Lower lobe of right lung (tissue), 2 donors: Measurements from ENCODE around the gene EZH2. TPM values are rescaled to one million over a fixed set of nuclear protein-coding genes. Genes with fewer than 3 reads are reported as not detected.

Source experiments
- ATAC-seq, 2 donors: fragments of 200-7000 bp; cut with Tn5 transposase; one replicate each; pipeline ENCODE4 v1.9.1; 2020 to 2022; ENCODE audit warnings: mild to moderate bottlenecking in 2 of 2, moderate library complexity in 2 of 2
- DNase-seq: peaks from one replicate; pipeline ENCODE4 v3.0.0-alpha.2; 2020
- H3K27ac ChIP-seq: fragments of 200-600 bp; one replicate; pipeline ENCODE4 v1.8.0; 2022
- H3K27me3 ChIP-seq: fragments of 200-600 bp; one replicate; pipeline ENCODE4 v1.8.0; 2022; ENCODE audit warnings: low read depth
- H3K36me3 ChIP-seq: fragments of 200-600 bp; one replicate; pipeline ENCODE4 v1.8.0; 2022; ENCODE audit warnings: mild to moderate bottlenecking
- H3K4me1 ChIP-seq: fragments of 200-600 bp; one replicate; pipeline ENCODE4 v1.8.0; 2022
- H3K4me3 ChIP-seq: fragments of 200-600 bp; one replicate; pipeline ENCODE4 v1.8.0; 2022; ENCODE audit warnings: mild to moderate bottlenecking
- H3K9me3 ChIP-seq: fragments of 200-600 bp; one replicate; pipeline ENCODE4 v1.8.0; 2022
- CTCF ChIP-seq: fragments of 200-600 bp; IDR thresholded peaks from one replicate; pipeline ENCODE4 v1.8.0; 2022; ENCODE audit warnings: antibody characterized with exemption, mild to moderate bottlenecking
- intact Hi-C: fragments of 100-400 bp; cut with DNase I; formaldehyde crosslinking; loops from one replicate; pipeline ENCODE4 v1.11.0; 2022
- total RNA-seq: library from RNA; stranded (reverse); fragmentation: NEBNext Ultra II Directional; extraction: Animal tissue kit (Norgen Biotek cat#: 25700); gene quantifications from one replicate; pipeline ENCODE4 v1.2.1, GENCODE V29; 2021
- donor health status: DM: no; HTN: yes; CAD: no; lungs with severe emphysema.

Gene EZH2
- total RNA-seq, 1 donor from 2014 or later = 3.5 TPM

- Histone ChIP-seq H3K4me3 (no peak overlapping the region), H3K9me3 (no peaks in the 10 kb centered on the region), H3K4me1 (no peaks in the 10 kb centered on the region), H3K36me3 (no peaks in the 10 kb centered on the region), H3K27me3 (no peaks in the 10 kb centered on the region), H3K27ac (no peak overlapping the region)
- ATAC-seq = no peak
- no peak for TF ChIP-seq CTCF
- DNase-seq = no peak
- intact Hi-C loops = no loop called here
These were observed 34.5 kb downstream of the EZH2 start for GRCh38 chr7:148849393-148850098.

- H3K27ac ChIP-seq = no peak overlapping the region
- no peak overlapping the region for H3K4me3 ChIP-seq
- ATAC-seq = no peak
- no peaks in the 10 kb centered on the region for H3K27me3 ChIP-seq
- H3K9me3 ChIP-seq = no peaks in the 10 kb centered on the region
- TF ChIP-seq CTCF = no peak
- H3K4me1 ChIP-seq = no peaks in the 10 kb centered on the region
- intact Hi-C loops = no loop called here
- H3K36me3 ChIP-seq = no peaks in the 10 kb centered on the region
- no peak for DNase-seq
These were observed 36.0 kb downstream of the EZH2 start for GRCh38 chr7:148847815-148848734.

GRCh38 chr7:148838905-148839304, 45.2 kb downstream of the EZH2 start:
- DNase-seq (no peak), ATAC-seq (no peak)
- Histone ChIP-seq H3K4me3 (no peak overlapping the region), H3K27me3 (no peaks in the 10 kb centered on the region), H3K27ac (no peak overlapping the region), H3K36me3 (no peaks in the 10 kb centered on the region), H3K4me1 (peaks cover 4% of the 10 kb centered on the region), H3K9me3 (no peaks in the 10 kb centered on the region)
- intact Hi-C loops = no loop called here
- TF ChIP-seq CTCF = no peak

- TF ChIP-seq CTCF = no peak
- intact Hi-C loops = no loop called here
- ATAC-seq = no peak
These were observed 48.2 kb downstream of the EZH2 start for GRCh38 chr7:148835854-148836253.

GRCh38 chr7:148834605-148835004, 49.5 kb downstream of the EZH2 start:
- no peak for ATAC-seq
- intact Hi-C loops = no loop called here

More at GRCh38 chr7:148835854-148836253, 48.2 kb downstream of the EZH2 start:
- no peaks in the 10 kb centered on the region for H3K9me3 ChIP-seq
- peaks cover 4% of the 10 kb centered on the region for H3K4me1 ChIP-seq
- H3K4me3 ChIP-seq = no peak overlapping the region
- no peaks in the 10 kb centered on the region for H3K27me3 ChIP-seq
- no peak overlapping the region for H3K27ac ChIP-seq
- DNase-seq = no peak
- no peaks in the 10 kb centered on the region for H3K36me3 ChIP-seq

More at GRCh38 chr7:148834605-148835004, 49.5 kb downstream of the EZH2 start:
- Histone ChIP-seq H3K27me3 (no peaks in the 10 kb centered on the region), H3K4me3 (no peak overlapping the region), H3K4me1 (peaks cover 3% of the 10 kb centered on the region), H3K9me3 (no peaks in the 10 kb centered on the region), H3K27ac (no peak overlapping the region), H3K36me3 (no peaks in the 10 kb centered on the region)
- TF ChIP-seq CTCF = no peak
- no peak for DNase-seq
